HFFc6 (cell line): ENCODE data around the gene ELOVL6. TPM values are rescaled to one million over a fixed set of nuclear protein-coding genes. Genes with fewer than 3 reads are reported as not detected.

Source experiments
- DNase-seq: peaks from one replicate; pipeline ENCODE4 v3.0.0-alpha.2; 2018
- H3K27ac Mint-ChIP-seq: 2 replicates; pipeline ENCODE4 v1.8.0; 2020; ENCODE audit warnings: mild to moderate bottlenecking, mixed read lengths
- H3K27me3 Mint-ChIP-seq: 2 replicates; pipeline ENCODE4 v1.8.0; 2021; ENCODE audit warnings: mild to moderate bottlenecking, moderate library complexity, mixed read lengths; ENCODE audit not compliant: insufficient read depth
- H3K36me3 Mint-ChIP-seq: 2 replicates; pipeline ENCODE4 v1.8.0; 2021; ENCODE audit warnings: low read depth, mixed read lengths
- H3K4me1 Mint-ChIP-seq: 2 replicates; pipeline ENCODE4 v1.8.0; 2020; ENCODE audit warnings: low read depth, mixed read lengths
- H3K4me3 Mint-ChIP-seq: 2 replicates; pipeline ENCODE4 v1.8.0; 2020; ENCODE audit warnings: mild to moderate bottlenecking, moderate library complexity, mixed read lengths
- H3K9me3 Mint-ChIP-seq: 2 replicates; pipeline ENCODE4 v1.8.0; 2020; ENCODE audit warnings: mild to moderate bottlenecking, mixed read lengths
- total RNA-seq, 6 experiments: library from RNA; stranded (reverse); fragmentation: NEBNext Ultra II Directional; extraction: Animal tissue kit (Norgen Biotek cat#: 25700); gene quantifications; 2 replicates in 1 of 6; 3 replicates in 5 of 6; pipeline ENCODE4 v1.2.3, GENCODE V29; 2021
- TF ChIP-seq, protein P1 (sequence below): fragments of 200-600 bp; sonication (generic); IDR thresholded peaks from 2 replicates; pipeline ENCODE4 v1.5.0; 2021; ENCODE audit warnings: antibody characterized with exemption, mild to moderate bottlenecking

The ELOVL6 gene
- total RNA-seq, 6 experiments from 2014 or later = 21.0 to 26.2 (median 22.5) TPM

DNA sequence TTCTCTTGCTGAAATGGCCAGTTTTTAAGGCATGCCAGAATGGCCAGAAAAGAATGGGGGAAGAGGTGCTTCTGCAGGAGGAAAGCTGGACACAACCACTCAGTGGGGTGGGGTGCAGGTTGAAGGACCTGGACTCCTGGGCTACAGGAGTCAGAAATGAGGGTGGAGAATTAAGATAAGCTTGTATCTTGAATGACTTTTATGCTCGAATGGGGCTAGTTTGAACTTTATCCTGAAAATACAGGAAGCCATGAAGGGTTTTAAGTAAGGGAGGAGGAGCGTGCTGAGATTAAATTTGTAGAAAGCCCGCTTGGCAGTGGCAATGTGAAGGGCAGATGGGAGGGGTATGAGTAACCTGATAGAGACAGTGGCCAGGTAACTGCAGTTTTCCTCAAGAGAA is 66.5 kb downstream of the ELOVL6 start:
- H3K4me1 Mint-ChIP-seq = peaks cover 7% of the 10 kb centered on the region

DNA sequence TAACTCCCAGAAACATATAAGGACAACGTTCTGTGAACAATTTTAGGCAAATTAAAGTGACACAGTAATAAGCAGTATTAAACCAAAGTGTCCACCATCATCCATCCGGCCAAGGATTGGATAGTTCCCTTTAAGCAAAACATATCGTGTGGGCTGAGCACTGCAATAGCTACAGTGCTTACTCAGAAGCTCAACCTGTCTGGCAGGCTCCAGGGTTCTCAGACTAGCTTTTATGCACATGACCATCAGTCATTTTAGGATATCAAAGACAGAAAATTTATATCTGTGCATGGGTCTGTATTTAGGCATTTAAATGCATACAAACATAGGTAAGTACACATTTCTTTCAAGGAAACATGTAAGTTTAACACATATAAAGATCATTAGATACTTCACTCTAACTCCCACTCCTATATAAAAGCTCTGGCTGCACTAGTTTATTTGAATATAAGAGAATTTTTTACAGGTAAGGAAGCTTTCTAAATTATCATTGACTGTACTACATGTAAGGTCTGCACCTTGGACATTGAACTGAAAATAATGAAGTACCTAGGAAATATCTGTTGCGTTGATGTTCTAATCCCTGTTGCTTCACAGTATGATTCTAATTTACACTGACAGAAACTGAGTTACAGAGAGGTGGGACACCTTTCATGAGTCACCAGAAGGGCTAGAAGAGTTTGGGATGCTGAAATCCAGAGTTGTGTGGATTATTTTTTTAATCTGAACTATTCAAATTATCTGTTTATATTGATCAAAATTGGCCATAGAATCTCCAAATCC is 67.6 kb downstream of the ELOVL6 start:
- Mint-ChIP-seq H3K9me3 (no peaks in the 10 kb centered on the region), H3K27me3 (no peaks in the 10 kb centered on the region), H3K4me1 (peaks cover 7% of the 10 kb centered on the region), H3K27ac (no peak overlapping the region), H3K36me3 (no peaks in the 10 kb centered on the region), H3K4me3 (no peak overlapping the region)
- TF ChIP-seq, protein P1, sequence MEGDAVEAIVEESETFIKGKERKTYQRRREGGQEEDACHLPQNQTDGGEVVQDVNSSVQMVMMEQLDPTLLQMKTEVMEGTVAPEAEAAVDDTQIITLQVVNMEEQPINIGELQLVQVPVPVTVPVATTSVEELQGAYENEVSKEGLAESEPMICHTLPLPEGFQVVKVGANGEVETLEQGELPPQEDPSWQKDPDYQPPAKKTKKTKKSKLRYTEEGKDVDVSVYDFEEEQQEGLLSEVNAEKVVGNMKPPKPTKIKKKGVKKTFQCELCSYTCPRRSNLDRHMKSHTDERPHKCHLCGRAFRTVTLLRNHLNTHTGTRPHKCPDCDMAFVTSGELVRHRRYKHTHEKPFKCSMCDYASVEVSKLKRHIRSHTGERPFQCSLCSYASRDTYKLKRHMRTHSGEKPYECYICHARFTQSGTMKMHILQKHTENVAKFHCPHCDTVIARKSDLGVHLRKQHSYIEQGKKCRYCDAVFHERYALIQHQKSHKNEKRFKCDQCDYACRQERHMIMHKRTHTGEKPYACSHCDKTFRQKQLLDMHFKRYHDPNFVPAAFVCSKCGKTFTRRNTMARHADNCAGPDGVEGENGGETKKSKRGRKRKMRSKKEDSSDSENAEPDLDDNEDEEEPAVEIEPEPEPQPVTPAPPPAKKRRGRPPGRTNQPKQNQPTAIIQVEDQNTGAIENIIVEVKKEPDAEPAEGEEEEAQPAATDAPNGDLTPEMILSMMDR = no peak
- DNase-seq = no peak

More for the DNA sequence above, 66.5 kb downstream of the ELOVL6 start:
- no peaks in the 10 kb centered on the region for H3K9me3 Mint-ChIP-seq
- no peaks in the 10 kb centered on the region for H3K36me3 Mint-ChIP-seq
- H3K4me3 Mint-ChIP-seq = no peak overlapping the region
- TF ChIP-seq, protein P1 = no peak
- H3K27ac Mint-ChIP-seq = no peak overlapping the region
- H3K27me3 Mint-ChIP-seq = no peaks in the 10 kb centered on the region
- DNase-seq = no peak

DNA sequence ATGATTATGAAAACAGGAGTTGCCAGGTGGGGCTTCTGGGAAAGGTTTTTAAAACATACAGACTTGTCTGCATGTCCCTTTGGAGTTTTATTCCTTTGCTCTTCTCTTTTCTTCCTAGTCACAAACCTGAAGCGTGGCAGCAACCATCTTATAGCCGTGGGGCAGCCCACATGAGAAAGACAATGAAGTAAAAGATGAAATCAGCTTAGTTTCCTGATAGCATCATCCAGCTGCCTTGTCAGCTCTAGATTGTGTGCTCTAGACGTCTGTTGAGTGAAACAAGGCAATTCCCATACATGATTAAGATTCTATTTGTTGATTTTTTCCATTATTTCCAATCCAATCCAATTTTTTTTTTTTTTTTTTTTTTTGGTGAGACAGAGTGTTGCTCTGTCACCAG is 68.9 kb downstream of the ELOVL6 start:
- DNase-seq = no peak
- Mint-ChIP-seq H3K27ac (no peak overlapping the region), H3K4me1 (peaks cover 5% of the 10 kb centered on the region), H3K9me3 (no peaks in the 10 kb centered on the region), H3K4me3 (no peak overlapping the region), H3K36me3 (no peaks in the 10 kb centered on the region), H3K27me3 (no peaks in the 10 kb centered on the region)
- TF ChIP-seq, protein P1 = no peak

DNA sequence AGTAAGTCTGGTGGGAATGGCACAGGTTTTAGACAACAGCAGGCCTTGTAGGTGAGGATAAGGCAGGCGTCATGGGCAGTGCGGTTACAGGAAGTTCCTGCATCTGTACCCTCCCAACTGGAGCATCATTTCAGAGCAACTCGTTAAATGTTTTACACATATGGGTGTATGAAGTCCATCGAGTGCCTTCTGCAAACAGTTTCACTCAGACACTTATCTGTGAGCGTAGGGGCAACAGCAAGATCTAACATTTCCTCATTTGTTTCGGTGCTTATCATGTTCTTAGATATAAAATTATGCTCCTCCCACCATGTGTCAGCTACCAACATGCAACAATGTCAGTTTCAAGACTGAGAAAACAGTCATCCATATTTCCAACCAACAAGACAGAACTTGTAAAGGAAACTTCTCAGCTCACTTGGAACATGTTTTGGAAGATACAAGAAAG is 69.9 kb downstream of the ELOVL6 start:
- Mint-ChIP-seq H3K4me3 (no peak overlapping the region), H3K27me3 (no peaks in the 10 kb centered on the region), H3K4me1 (no peaks in the 10 kb centered on the region), H3K27ac (no peak overlapping the region), H3K36me3 (no peaks in the 10 kb centered on the region), H3K9me3 (no peaks in the 10 kb centered on the region)
- DNase-seq = no peak
- TF ChIP-seq, protein P1 = no peak

DNA sequence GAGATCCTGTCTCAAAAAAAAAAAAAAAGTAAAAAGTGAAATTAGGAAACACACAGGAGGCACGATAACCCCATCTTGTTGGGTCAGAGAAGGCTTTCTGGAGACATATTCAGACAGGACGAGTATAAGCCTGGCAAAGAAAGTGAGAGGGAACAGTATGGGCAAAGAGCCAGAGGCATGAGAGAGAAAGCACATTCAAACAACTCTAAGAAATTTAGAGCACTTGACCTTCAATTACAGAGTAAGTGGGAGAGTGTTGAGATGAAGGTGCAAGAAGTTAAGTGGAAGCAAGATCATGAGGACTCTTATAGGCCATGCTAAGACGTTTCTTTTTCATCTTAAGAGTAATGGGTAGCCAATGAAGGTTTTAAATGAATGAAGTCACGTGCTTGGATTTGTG is 70.4 kb downstream of the ELOVL6 start:
- peak overlapping the region; percentile 10; the same call in 1 of the 2 replicates for H3K27ac Mint-ChIP-seq
- TF ChIP-seq, protein P1 = no peak
- H3K9me3 Mint-ChIP-seq = no peaks in the 10 kb centered on the region
- DNase-seq = no peak
- H3K36me3 Mint-ChIP-seq = no peaks in the 10 kb centered on the region
- H3K4me1 Mint-ChIP-seq = no peaks in the 10 kb centered on the region
- no peak overlapping the region for H3K4me3 Mint-ChIP-seq
- no peaks in the 10 kb centered on the region for H3K27me3 Mint-ChIP-seq
